Fibroblast of skin of right biceps (primary cell): ENCODE measurements around the gene PNMA5.

Experiments
- DNase-seq: peaks from one replicate; pipeline ENCODE4 v3.0.0-alpha.2; 2013

Gene PNMA5

DNA sequence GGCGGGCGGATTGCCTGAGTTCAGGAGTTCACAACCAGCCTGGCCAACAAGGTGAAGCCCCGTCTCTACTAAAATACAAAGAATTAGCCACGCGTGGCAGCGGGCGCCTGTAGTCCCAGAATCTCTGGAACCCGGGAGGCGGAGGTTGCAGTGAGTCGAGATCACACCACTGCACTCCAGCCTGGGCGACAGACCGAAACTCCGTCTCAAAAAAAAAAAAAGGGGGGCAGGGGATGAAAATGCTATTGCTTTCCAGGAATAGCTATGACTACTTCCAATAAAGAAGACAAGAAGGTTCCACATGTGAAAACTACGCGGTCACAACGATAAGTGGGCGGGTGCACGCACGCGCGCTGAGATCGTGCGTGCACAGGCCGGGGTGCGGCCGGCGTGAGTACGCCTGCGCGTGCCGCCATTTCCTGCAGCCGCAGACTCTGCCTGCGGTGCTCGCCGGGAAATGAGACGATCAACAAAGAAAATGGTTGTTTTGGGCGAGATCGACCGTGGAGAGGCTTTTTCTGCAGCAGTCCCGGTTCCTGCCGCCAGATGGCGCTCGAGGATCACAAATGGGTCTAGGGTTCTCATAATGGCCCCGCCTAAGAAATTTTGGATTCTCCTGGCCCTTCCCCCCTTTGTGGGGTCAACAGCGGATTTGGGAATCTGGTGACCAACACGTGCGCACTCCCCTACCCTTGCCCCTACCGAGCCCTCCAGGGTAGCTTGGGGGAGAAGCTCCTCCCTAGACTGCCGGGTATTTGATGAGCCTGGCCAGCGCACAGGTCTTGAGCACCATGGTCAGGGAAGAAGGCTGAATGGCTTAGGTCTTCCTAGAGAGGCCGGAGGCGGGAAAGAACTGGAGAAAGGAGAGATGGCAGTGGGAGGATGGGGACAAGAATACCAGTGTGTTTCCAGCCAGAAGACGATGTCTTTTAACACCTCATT lies 35.1 kb downstream of the PNMA5 start:
- peak; percentile 88 for DNase-seq

DNA sequence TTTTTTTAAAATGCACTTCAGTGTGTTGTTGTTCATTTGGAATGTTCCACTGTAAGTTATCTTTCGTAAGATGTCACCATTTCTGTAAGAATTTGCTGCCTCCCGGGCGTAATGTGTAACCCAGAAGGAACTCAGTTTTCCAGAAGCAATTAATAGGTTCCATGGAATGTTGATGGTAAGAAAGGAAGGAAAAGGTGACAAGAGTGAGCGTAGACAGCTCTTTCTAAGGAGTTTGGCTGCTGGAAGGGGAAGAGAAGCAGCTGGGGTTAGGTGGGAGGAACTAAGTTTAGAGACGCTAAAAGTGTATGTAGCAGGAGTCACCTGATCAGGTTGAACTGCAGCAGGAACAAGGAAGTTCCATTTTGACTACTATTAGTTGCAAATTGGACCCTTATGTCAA lies 35.9 kb downstream of the PNMA5 start:
- DNase-seq = peak; percentile 19

DNA sequence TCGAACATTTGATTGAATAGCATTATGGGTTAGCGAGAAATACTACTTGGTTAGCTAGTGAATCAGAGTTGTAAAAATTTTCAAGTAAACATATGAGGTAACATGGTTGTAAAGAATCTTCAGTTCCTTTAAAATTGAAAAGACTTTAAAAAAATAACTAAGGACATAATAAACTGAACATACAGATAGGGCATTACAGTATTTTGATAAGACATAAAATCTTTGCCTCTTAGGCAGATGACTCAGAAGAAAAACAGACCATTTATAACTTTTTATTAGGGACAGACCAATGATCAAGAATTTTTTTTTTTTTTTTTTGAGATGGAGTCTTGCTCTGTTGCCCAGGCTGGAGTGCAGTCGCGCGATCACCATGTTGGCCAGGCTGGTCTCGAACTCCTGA lies 43.1 kb downstream of the PNMA5 start:
- DNase-seq = peak; percentile 1

DNA sequence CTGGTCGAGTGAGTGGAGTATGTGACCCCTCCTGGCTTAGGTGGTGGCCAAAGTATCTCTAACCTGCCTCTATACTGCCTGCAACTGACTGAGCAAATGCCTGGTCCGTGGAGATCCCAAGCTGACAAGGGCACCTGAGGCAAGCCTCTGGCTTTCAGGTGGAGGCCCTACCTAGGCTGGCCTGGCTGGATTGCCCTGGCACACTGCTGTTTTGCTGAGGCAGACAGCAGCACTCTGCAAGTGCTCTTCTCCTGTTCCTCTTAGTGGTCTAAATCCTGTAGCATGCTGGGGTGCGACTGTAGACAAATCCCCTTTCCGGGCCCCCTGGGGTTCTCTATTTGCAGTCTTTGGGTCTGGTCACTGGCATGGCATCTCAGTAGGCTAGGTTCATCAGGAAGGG lies 44.8 kb downstream of the PNMA5 start:
- no peak for DNase-seq

GRCh38 chrX:152946681-152947080 lies 47.2 kb downstream of the PNMA5 start:
- no peak for DNase-seq

GRCh38 chrX:152945021-152945979 lies 48.6 kb downstream of the PNMA5 start:
- no peak for DNase-seq

- no peak for DNase-seq
These were observed 50.1 kb downstream of the PNMA5 start for GRCh38 chrX:152943826-152944225.

- no peak for DNase-seq
These were observed 51.9 kb downstream of the PNMA5 start for GRCh38 chrX:152942077-152942442.

DNA sequence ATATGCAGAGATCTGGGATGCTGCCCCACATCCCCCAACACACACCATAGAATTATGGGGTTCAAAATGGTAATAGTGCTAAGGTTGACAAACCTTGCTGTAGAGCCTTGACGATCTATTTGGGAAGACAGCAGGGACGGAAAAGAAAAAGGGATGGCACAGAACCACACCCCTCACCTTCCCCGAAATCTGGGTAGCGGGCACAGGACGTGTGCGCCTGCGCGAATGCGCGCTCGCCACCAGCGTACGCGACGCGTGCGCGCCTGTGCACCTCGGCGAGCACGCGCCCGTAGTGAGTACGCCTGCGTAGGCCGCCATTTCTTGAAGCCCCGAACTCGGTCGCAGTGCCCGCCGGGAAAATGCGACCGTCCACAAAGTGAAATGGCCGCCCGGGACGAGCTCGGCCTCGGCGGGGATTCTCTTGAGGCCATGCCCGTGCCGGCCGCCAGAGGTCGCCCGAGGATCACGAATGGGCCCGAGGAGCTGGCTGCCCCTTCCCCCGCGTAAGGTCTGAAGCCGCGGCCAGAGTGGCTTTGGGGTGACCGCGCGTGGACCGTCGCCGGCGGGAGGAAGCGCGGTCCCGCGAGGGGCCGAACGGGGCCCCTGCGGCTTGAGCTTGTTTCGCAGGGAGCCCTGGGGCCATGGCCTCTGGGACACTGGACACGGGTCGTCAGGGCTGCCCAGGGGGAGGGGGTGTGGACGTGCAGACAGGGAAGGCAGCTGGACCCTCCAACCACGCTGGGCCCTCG lies 52.4 kb downstream of the PNMA5 start:
- peak; percentile 92 for DNase-seq
